GOT3 (cell line): ENCODE data around the gene TPSD1.
"Not testable (repeated sequence)": the region's sequence is repeated elsewhere in the genome, so short reads cannot be mapped to it uniquely, and the experiment has no call there.

ENCODE experiments used
- DNase-seq: peaks from one replicate; lab custom pipeline; 2025; ENCODE audit warnings: mixed read lengths; lab: John Stamatoyannopoulos, UW

Gene TPSD1

DNA sequence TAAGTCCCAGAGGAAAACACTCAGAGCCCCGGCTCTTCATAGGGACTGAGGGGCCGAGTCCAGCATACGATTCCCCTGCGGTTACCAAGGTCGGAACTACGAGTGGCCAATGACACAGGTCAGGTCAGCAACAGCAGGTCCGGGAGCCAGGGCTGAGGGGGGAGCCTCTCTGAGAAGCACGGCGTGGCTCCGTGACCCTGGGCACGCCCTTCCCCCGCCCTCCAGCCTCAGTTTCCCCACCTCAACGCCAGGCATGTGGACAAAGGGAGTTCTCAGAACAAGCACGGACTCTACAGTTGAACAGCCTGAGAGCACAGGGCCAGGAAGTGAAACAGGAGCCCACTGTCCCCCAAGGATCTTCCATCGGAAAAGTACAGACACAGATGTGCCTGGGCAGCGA is 25.6 kb downstream of the TPSD1 start:
- no peak for DNase-seq

DNA sequence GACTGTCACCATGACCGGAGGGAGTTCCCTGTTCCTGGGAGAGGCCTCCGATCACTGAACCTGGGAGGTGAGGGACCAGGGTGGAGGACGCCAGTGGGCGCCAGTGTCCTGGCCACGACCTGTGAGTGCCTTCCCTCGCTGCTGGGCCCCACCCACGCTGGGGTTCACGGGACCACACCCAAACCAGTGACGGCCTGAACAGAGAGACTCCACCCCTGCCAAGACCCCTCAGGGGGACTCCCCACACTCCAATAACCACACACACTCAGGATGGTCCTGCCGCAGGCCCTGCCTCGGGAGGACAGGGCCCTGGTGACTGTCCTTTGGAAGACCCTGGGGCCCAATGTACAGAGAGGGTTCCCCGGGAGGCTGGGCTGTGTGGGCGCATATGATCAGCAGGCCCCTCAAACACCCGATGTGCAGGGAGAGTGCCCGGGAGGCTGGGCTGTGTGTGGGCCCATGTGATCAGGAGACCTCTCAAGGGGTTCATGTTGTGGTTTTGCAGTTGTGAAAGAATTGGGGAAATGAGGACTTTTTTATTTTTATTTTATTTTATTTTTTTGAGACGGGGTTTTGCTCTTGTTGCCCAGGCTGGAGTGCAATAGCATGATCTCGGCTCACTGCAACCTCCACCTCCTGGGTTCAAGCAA is 26.6 kb downstream of the TPSD1 start:
- DNase-seq = no peak

DNA sequence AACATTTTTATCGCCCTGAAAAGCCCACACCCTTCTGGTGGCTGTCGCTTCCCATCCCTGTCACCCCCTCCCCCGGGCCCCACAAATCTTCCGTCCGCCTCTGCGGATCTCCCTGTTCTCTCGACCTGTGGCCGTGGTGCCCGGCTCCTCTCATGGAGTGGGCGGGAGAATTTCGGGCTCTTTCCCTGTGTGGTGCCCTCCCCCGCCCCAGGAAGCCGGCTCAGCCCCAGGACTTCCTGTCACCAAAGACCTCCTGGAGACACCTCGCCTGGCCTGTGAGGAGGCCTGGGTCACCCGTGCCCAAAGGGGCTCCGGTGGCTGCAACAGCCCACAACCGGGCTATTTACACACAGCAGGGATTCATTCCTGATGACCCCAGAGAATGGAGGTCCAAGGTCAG is 27.4 kb downstream of the TPSD1 start:
- no peak for DNase-seq

DNA sequence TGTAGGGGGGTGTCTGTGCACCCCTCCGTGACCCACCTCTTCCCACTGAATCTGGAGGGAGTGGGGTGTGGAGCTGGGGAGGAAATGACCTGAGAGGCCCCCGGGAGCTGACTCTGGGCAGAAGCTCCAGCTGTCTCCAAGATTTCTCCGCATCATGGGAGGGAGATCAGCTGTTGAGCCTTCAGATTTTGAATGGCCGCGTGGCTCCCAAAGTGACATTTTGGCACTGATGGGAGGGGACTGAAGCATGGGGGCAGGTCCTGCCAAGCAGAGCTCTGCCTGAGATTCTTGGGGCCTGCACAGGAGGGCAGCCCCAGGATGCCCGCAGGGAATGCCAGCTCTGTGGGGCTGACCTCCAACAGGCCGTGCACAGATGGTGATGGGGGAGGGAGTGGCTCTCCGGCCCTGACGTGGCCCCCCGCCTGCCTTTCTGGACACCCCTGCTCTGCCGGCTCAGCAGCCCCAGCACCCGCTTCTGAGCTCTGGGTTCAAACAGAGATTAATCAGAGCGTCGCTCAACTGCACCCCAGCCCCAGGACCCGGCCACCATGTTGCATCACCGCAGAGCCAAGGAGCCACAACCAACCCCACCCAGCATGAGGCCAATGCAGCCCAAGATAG is 28.2 kb downstream of the TPSD1 start:
- DNase-seq = no peak

DNA sequence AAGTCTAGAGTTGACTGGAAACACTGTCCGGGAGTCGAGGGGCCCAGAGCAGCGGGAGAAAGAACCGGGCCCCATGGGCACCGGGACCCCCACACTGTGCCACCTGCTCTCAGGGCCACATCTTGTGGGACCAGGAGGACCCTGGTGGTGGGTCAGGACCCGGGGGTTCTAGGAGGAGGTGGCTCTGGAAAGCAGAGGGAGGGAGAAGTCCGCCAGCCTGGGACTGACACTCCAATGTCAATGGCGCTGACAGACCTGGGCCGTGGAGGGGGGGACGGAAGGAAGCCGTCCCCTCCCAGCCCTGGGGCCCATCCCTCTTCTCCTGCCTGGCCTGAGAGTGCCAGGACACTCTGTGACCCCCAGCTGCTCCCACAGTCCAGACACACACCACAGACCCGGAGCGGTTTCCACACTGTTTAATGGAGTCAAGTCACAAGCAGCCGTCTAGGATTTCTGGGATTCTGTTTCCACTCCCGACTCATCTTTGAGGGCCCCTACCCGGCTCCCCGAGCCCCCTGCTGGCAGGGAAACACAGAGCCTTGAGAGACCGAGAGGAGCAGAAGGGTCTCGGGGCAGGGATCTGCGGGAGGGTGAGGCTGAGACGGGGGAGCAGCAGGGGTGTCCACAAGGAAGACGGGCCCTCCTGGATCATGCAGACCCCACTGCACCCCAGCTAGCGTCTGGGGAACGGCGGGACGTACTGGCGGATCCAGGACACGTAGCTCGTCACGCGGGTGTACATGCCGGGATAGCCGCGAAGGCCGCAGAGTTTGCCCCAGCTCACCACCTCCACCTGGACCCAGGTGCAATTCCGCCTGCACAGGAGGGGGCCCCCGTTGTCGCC is 30.0 kb downstream of the TPSD1 start:
- no peak for DNase-seq

DNA sequence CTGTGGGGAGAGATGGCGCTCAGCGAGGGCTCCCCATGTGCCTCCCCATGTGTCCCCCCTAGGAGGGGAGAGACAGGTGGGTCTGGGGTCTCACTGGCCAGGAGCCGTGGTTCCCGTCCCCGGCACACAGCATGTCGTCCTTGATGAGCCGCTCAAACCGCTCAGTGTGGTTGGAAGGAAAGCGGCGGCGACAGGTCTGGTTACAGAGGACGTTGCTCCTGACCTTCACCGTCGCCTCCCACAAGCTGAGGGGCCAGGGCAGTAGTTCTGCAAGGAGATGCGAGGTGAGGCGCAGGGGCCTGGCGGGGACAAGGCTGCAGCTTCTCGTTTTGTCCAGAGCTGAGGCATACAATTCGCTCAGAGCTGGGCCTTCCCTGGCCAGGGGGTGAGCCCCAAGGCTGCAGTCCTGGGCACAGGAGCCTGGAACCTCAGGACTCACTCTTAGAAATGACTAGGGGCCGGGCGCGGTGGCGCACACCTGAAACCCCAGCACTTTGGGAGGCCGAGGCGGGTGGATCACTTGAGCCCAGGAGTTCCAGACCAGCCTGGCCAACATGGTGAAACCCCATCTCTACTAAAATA is 30.7 kb downstream of the TPSD1 start:
- DNase-seq = no peak

DNA sequence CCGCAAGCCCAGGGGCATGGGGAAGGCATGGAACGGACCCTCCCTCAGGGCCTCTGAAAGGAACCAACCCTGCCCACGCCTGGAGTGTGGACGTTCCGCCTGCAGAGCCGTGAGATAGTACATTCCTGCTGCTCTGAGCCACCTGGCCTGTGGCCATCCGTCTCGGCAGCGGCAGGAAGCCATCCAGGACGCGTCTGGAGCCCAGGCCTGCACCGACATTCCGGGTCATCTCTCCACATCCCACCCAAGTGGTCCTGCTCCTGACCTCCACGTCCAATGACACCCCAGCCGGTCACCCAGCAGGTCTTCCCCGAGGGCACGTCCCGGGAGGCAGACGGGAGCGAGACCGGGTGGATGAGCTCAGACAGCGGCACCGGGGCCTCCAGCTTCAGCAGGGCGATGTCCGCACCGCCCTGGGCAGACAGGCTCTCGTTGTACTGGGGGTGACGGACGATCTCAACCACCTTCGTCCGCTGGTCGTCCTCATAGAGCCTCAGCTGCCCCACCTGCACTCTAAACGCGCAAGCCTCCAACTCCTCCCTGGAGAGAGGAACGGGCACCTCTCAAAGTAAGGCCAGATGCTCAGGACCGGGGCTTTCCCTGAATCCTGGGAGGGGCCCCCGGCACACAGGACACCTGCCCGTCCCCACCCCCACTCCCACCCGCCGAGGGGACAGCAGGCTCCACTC is 32.3 kb downstream of the TPSD1 start:
- DNase-seq = no peak

DNA sequence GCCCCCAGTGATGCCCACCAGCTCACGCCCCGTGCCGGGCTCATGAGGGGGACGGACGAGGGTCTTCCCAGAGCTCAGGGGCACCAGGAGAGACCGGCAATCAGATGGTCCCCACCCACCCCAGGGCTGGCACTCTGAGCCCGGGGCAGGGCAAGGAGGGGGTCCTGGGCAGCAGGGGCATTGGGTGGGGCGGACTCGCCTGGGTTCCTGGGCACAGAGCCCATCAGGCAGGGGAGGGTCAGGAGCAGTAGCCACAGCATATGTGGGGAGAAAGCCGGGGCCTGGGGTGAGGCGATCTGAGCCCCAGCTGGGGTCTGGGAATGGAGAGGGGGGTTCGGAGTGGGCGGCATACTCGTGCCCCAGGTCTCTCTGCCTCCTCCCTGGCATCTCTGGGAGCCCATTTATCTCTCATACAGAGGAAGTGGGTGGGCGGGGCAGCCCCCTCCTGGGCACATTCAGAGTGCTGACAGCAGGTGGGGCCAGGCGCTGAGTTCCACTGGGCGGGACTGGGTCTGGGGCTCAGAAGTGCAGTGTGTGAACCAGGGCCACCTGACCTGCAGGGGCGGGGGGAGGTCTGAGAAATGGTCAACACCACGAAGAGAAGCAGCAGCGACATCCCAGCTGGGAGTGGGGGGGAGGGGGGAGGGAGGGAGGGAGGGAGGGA is 33.1 kb downstream of the TPSD1 start:
- no peak for DNase-seq

DNA sequence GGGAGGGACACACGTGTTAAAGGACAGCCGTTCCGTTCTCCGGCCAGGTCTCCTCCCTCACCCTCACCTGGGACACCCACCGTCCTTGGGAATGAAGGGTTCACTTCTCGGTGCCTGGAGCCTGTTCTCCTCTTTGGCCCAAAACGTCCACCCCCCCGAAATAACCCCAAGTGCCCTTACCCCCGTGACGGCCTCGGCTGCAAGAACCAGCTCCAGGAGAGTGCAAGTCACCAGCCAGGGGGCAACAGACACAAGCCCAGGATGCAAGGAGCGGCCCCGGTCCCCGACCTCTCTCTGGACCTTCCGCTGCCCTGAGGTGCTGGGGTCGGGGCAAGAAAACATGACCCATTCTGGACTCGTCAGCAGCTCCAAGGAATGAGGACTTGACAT is 33.6 kb downstream of the TPSD1 start:
- DNase-seq = no peak

DNA sequence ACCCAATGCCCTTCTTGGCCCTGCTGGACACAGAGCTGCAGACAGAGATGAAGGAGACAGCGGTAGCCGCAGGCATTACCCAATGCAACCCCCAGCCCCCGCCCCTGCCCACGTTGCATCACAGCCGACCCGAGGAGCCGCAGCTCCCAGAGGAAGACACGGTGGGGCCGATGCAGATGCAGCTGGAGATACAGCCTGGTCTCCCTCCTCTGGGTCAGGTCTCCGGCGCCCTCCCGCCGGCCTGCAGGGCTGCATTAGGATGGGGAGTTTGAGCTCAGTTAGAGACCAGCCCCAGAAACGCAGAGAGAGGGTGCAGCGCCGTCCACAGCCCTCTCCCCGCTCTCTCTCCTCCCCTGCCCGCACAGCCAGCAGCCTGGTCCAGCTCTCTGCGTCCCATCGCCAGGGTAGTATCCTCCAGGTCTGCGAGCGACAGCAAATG is 34.2 kb downstream of the TPSD1 start:
- no peak for DNase-seq

DNA sequence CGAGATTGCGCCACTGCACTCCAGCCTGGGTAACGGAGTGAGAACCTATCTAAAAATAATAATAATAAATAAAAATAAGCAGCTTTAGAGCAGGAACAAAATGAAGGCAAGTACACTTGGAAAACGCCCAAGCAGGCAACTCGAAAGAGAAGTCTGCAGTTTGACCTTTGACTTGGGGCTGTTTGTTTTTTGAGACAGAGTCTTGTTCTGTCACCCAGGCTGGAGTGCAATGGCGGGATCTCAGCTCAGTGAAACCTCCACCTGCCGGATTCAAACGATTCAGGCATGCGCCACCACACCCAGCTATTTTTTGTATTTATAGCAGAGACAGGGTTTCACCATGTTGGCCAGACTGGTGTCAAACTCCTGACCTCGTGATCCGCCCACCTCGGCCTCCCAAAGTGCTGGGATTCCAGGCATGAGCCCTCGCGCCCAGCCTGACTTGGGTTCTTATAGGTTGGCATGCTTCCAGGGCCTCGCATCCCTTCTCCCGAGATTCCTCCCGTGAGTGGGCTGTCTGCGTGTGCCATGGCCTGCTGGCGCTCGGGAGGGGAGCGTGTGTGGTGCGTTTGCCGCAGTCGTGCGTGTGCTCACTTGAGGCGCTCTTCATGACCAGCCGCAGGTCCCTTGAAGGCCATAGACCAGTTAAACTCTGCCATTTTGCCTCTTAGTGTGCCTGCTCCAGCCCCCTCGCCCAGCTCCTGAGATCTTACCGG is 35.1 kb downstream of the TPSD1 start:
- DNase-seq = no peak

DNA sequence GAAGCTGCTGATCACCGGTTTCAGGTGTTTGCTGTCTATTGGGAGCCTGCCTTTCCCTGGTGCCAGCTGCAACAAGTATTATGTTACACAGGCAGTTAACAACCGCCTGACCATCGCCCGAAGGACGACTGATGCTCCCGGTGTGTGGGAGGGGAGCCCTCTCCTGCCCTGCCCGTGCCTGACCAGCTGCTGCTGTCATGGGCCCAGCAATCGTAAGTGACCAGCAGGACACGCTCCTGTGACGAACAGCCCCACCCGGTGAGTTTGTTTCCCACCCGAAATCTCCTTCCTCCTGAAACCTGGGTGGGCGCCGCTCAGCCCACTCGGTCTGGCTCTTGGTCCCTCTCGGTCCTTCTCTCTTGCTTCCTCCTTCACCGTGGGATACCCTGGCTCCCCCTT is 35.7 kb downstream of the TPSD1 start:
- no peak for DNase-seq

DNA sequence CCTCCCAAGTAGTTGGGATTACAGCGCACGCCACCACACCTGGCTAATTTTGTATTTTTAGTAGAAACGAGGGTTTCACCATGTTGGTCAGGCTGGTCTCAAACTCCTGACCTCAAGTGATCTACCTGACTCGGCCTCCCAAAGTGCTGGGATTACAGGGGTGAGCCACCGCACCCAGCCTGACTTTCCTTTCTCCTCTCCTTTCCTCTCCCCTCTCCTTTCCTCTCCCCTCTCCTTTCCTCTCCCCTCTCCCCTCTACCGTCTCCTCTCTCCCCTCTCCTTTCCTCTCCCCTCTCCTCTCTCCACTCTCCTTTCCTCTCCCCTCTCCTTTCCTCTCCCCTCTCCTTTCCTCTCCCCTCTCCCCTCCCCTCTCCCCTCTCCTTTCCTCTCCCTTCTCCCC is 36.3 kb downstream of the TPSD1 start:
- not testable (repeated sequence) for DNase-seq

DNA sequence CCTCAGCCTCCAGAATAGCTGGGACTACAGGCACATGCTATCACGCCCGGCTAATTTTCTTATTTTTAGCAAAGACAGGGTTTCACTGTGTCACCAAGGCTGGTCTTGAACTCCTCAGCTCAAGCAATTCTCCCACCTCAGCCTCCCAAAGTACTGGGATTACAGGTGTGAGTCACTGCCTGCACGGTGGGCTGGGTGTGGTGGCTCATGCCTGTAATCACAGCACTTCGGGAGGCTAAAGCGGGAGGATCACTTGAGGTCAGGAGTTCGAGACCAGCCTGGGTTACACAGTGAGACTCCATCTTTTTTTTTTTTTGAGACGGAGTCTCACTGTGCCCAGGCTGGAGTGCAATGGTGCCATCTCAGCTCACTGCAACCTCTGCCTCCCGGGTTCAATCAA is 36.9 kb downstream of the TPSD1 start:
- not testable (repeated sequence) for DNase-seq

DNA sequence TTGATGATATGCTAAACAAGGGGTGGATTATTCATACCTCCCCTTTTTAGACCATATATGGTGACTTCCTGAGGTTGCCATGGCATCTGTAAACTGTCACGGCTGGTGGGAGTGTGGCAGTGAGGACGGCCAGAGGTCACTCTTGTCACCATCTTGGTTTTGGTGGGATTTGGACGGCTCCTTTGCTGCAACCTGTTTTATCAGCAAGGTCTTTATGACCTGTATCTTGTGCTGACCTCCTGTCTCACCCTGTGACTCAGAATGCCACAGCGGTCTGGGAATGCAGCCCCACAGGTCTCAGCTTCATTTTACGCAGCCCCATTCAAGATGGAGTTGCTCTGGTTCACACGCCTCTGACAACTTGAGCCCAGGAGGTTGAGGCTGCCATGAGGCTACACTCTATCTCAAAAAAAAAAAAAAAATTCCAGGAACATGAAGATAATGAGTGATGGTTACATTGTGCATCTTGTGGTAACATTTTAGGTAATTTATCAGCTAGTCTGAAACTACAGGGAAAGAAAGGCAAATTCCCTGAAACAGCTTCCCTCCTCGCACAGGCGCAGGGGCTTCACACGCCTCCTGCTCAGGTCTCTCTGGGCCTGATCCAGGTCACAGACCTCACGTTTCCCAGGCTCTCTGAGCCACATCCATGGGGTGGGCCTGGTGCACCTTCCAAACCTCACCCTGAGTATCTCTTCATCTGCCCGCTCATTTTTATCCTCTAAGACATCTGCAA is 38.2 kb downstream of the TPSD1 start:
- DNase-seq = no peak

DNA sequence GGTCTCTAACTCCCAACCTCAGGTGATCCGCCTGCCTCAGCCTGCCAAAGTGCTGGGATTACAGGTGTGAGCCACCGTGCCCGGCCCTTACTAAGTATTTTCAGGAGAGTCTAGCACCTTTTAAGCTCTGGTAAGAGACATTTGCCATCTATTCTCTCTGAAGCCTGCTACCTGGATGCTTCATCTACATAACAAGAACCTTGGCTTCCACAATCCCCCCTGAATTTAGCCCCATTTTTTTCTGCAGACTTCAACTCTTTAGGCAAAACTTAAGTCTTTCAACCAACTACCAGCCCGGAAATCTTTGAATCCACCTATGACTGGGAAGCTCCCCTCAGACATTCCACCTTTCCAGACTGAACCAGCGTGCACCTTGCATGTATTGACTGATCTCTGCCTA is 39.6 kb downstream of the TPSD1 start:
- DNase-seq = no peak

DNA sequence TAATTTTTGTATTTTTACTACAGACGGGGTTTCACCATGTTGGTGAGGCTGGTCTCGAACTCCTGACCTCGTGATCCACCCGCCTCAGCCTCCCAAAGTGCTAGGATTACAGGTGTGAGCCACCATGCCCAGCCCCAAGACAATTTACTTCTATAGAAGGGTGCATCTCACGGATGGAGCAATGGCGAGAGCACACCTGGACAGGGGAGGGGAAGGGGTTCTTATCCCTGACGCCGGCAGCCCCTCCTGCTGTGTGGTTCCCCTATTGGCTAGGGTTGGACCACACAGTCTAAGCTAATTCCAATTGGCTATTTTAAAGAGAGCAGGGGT is 40.8 kb downstream of the TPSD1 start:
- DNase-seq = not testable (repeated sequence)

DNA sequence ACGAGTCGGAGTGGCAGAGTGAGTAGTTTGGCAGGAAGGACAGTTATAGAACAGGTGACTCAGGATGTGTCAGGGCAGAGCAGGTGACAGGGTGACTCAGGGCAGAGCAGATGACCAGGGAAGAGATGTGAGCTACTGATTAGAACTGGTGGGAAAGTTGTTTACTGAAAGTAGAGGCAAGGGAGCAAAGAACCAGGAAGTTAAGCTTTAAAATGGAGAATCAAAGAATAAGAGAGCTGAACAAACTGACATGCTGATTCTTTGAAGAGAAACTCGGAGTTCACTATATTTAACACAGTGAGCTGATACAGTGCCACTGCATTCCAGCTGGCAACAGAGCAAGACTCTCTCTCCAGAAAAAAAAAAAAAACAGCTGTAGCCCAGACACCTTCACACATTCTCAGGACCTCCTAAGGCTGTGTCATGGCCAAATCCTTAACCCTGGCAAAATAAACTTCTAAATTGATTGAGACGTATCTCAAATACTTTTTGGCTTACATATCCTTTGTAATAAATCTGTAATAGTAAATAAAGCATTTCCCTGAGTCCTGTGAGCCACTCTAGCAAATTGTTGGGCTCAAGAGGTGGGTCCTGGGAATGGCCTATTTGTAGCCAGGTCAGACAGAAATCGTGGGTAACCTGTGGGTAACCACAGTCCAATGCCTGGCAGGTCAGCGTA is 41.3 kb downstream of the TPSD1 start:
- no peak for DNase-seq

DNA sequence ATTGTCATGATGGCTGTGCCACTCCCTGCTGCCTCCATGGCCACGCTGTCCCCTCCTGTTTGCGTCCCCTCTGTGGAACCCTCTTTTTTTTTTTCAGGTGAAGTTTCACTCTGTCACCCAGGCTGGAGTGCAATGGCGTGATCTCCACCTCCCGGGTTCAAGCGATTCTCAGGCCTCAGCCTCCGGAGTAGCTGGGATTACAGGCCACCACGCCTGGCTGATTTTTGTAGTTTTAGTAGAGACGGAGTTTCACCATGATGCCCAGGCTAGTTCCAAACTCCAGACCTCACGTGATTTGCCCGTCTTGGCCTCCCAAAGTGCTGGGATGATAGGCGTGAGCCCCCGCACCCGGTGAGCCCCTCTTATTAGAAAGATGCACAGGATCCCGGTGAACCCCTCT is 42.5 kb downstream of the TPSD1 start:
- no peak for DNase-seq
